GM21717 (cell line): Measurements from ENCODE around the gene MYO1D.
"Not testable (repeated sequence)": the region's sequence is repeated elsewhere in the genome, so short reads cannot be mapped to it uniquely, and the experiment has no call there.

ENCODE experiments used
- ATAC-seq: cut with Tn5 transposase; IDR thresholded peaks from one replicate; pipeline ENCODE4 v1.9.1; 2021; ENCODE audit warnings: mild to moderate bottlenecking, moderate library complexity; ENCODE audit not compliant: unreplicated experiment

The MYO1D gene

GRCh38 chr17:32693194-32693897 is 183.6 kb downstream of the MYO1D start:
- ATAC-seq, result no peak

- no peak for ATAC-seq
These were observed 184.7 kb downstream of the MYO1D start for GRCh38 chr17:32692179-32692578.

- ATAC-seq, result no peak
These were observed 187.6 kb downstream of the MYO1D start for GRCh38 chr17:32689348-32689747.

GRCh38 chr17:32688221-32688620 is 188.7 kb downstream of the MYO1D start:
- no peak for ATAC-seq

- ATAC-seq, result no peak
These were observed 192.6 kb downstream of the MYO1D start for GRCh38 chr17:32684087-32684958.

GRCh38 chr17:32673964-32674363 is 203.0 kb downstream of the MYO1D start:
- ATAC-seq, result no peak

GRCh38 chr17:32672711-32673110 is 204.2 kb downstream of the MYO1D start:
- ATAC-seq, result no peak

- no peak for ATAC-seq
These were observed 205.0 kb downstream of the MYO1D start for GRCh38 chr17:32671896-32672295.

- ATAC-seq, result no peak
These were observed 211.9 kb downstream of the MYO1D start for GRCh38 chr17:32664936-32665583.

- no peak for ATAC-seq
These were observed 216.4 kb downstream of the MYO1D start for GRCh38 chr17:32660496-32660985.

GRCh38 chr17:32659419-32659842 is 217.5 kb downstream of the MYO1D start:
- ATAC-seq, result no peak

GRCh38 chr17:32658470-32659418 is 218.2 kb downstream of the MYO1D start:
- ATAC-seq, result no peak

GRCh38 chr17:32656886-32657285 is 220.0 kb downstream of the MYO1D start:
- no peak for ATAC-seq

- no peak for ATAC-seq
These were observed 222.6 kb downstream of the MYO1D start for GRCh38 chr17:32654324-32654723.

- no peak for ATAC-seq
These were observed 225.8 kb downstream of the MYO1D start for GRCh38 chr17:32651084-32651483.

- ATAC-seq, result no peak
These were observed 228.5 kb downstream of the MYO1D start for GRCh38 chr17:32648450-32648849.

- ATAC-seq, result no peak
These were observed 230.0 kb downstream of the MYO1D start for GRCh38 chr17:32646941-32647340.

GRCh38 chr17:32641514-32641913 is 235.4 kb downstream of the MYO1D start:
- not testable (repeated sequence) for ATAC-seq

- ATAC-seq, result no peak
These were observed 240.2 kb downstream of the MYO1D start for GRCh38 chr17:32636598-32637218.

- ATAC-seq, result no peak
These were observed 242.8 kb downstream of the MYO1D start for GRCh38 chr17:32634167-32634566.
